Measurements from ENCODE around the gene ZNF726. TPM values are rescaled to one million over a fixed set of nuclear protein-coding genes. Genes with fewer than 3 reads are reported as not detected.
"Not testable (repeated sequence)": the region's sequence is repeated elsewhere in the genome, so short reads cannot be mapped to it uniquely, and the experiment has no call there.

ZNF726 gene
- total RNA-seq, 2 experiments from 2014 or later = 19.1 to 20.7 TPM

DNA sequence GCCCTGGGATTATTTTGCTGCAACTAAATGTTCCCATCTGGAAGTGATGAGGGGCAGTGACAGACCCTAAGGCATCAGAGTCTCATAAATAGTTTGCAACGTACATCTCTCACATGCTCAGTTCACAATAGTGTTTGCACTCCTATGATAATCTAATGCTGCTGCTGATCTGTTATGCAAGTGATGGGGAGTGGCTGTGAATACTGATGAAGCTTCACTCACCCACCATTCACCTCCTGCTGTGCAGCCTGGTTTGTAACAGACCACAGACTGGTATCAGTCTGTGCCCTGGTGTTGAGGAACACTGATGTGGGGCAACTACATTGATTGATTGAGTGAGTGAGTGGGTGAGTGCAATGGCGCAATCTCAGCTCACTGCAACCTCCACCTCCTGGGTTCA, 54.9 kb downstream of the ZNF726 start:
- CTCF ChIA-PET = no interaction called here
- no peaks in the 10 kb centered on the region for H3K4me1 Mint-ChIP-seq (ENCODE audit: low read depth)
- intact Hi-C loops (cut with micrococcal nuclease) = no loop called here
- no peaks in the 10 kb centered on the region for H3K36me3 Mint-ChIP-seq (ENCODE audit: low read depth)
- H3K9me3 Mint-ChIP-seq = peaks cover under 1% of the 10 kb centered on the region
- H3K4me3 Mint-ChIP-seq = no peak overlapping the region
- DNase-seq (no peak), ATAC-seq (no peak)
- no peak for TF ChIP-seq CTCF (IDR thresholded peaks at IDR 0.05)
- H3K27me3 Mint-ChIP-seq = peaks cover 36% of the 10 kb centered on the region
- no peak overlapping the region for H3K27ac Mint-ChIP-seq
- POLR2A ChIA-PET = no interaction called here

- DNase-seq = no peak
- Mint-ChIP-seq H3K4me3 (no peak overlapping the region), H3K9me3 (no peaks in the 10 kb centered on the region), H3K36me3 (ENCODE audit: low read depth) (no peaks in the 10 kb centered on the region), H3K27ac (no peak overlapping the region), H3K4me1 (ENCODE audit: low read depth) (no peaks in the 10 kb centered on the region), H3K27me3 (peaks cover 32% of the 10 kb centered on the region)
- ATAC-seq = no peak
- POLR2A ChIA-PET = no interaction called here
- no peak for TF ChIP-seq CTCF (IDR thresholded peaks at IDR 0.05)
- CTCF ChIA-PET = no interaction called here
- intact Hi-C loops (cut with micrococcal nuclease) = no loop called here
These were observed 56.9 kb downstream of the ZNF726 start for GRCh38 chr19:23971598-23971997.

GRCh38 chr19:23972161-23972560, 57.5 kb downstream of the ZNF726 start:
- Mint-ChIP-seq H3K4me1 (ENCODE audit: low read depth) (no peaks in the 10 kb centered on the region), H3K27me3 (peaks cover 30% of the 10 kb centered on the region), H3K36me3 (ENCODE audit: low read depth) (no peaks in the 10 kb centered on the region), H3K27ac (no peak overlapping the region), H3K9me3 (no peaks in the 10 kb centered on the region), H3K4me3 (no peak overlapping the region)
- intact Hi-C loops (cut with micrococcal nuclease) = no loop called here
- ChIA-PET POLR2A (no interaction called here), CTCF (no interaction called here)
- DNase-seq (no peak), ATAC-seq (no peak)
- no peak for TF ChIP-seq CTCF (IDR thresholded peaks at IDR 0.05)

DNA sequence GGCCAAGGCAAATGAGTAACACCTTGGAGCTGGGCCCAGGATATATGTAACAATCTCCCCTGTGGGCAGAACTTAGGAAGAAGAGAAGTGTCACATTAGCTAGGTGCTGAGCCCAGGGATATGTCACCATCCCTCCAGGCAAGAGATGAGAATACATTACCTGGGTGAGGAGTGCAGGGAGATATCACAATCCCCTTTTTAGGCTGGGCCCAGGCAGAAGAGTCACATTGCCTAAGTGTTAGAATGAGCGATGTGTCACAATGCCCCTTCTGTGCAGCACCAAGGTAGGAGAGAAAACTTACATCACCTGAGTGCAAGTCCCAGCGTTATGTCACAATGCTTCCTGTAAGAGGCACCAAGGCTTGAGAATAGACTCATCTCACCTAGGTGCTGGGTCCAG, 60.3 kb downstream of the ZNF726 start:
- ChIA-PET POLR2A (no interaction called here), CTCF (no interaction called here)
- H3K4me3 Mint-ChIP-seq = no peak overlapping the region
- DNase-seq (no peak), ATAC-seq (no peak)
- H3K9me3 Mint-ChIP-seq = no peaks in the 10 kb centered on the region
- TF ChIP-seq CTCF (IDR thresholded peaks at IDR 0.05) = no peak
- H3K27me3 Mint-ChIP-seq = peaks cover 18% of the 10 kb centered on the region
- no peaks in the 10 kb centered on the region for H3K4me1 Mint-ChIP-seq (ENCODE audit: low read depth)
- intact Hi-C loops (cut with micrococcal nuclease) = no loop called here
- no peaks in the 10 kb centered on the region for H3K36me3 Mint-ChIP-seq (ENCODE audit: low read depth)
- H3K27ac Mint-ChIP-seq = no peak overlapping the region

DNA sequence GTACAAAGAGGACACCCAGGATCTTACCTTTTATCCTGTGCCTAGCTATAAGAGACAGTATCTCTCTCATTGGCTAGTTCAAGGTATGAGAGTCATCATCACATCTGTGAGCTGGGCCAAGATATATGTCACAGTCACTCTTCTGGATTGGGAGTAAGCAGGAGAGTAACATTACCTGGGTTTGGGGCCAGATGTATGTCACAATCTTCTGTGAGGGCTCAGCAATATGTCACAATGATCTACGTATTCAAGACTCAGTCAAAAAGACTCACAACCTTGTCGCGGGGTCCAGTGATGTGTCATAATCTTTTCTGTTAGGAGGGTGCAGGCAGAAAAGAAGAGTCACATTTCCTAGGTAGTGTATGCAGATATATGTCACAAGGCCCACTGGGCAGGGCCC, 61.9 kb downstream of the ZNF726 start:
- H3K9me3 Mint-ChIP-seq; H3K27me3 Mint-ChIP-seq; intact Hi-C loops (cut with micrococcal nuclease); H3K4me1 Mint-ChIP-seq (ENCODE audit: low read depth); CTCF ChIA-PET; DNase-seq; ATAC-seq; H3K4me3 Mint-ChIP-seq; H3K36me3 Mint-ChIP-seq (ENCODE audit: low read depth); H3K27ac Mint-ChIP-seq; POLR2A ChIA-PET: not testable (repeated sequence)

GRCh38 chr19:23977256-23977655, 62.6 kb downstream of the ZNF726 start:
- intact Hi-C loops (cut with micrococcal nuclease); H3K27ac Mint-ChIP-seq; H3K27me3 Mint-ChIP-seq; H3K4me3 Mint-ChIP-seq; CTCF ChIA-PET; ATAC-seq; DNase-seq; POLR2A ChIA-PET; H3K9me3 Mint-ChIP-seq; H3K4me1 Mint-ChIP-seq (ENCODE audit: low read depth); H3K36me3 Mint-ChIP-seq (ENCODE audit: low read depth): not testable (repeated sequence)
